ENCODE data around the gene SPRED2.

DNA sequence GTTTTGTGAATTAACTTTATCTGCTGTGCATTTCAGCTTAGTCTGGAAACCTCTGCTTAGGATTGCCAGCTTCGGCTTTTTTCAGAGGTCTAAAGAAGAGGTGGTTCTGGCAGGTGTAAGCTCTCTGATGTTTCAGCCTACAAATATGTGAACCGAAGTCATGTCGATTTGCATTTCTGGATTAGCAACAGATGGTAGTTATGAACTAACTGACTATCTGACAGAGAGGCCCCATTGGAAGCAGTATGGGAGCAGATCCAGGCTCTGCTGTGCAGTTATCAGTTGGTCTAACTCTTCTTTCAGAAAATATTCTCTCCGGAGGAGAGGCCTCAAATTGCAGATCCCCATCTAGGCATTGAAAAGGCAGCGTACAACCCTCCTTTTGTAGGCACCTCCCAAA, 32.7 kb upstream of the SPRED2 start:
- TF ChIP-seq POLR2A (IDR thresholded peaks at IDR 0.05; ENCODE audit: low read length) (no peak), KDM1A (IDR thresholded peaks at IDR 0.05; ENCODE audit: low read depth) (no peak), RAD21 (conservative IDR thresholded peaks at IDR 0.05 in 1 of 2, IDR thresholded peaks at IDR 0.05 in 1 of 2) (no peak), BHLHE40 (IDR thresholded peaks at IDR 0.05; ENCODE audit: low read depth, low read length) (no peak), EP300 (IDR thresholded peaks at IDR 0.05) (no peak)
- TF ChIP-seq, protein P1, sequence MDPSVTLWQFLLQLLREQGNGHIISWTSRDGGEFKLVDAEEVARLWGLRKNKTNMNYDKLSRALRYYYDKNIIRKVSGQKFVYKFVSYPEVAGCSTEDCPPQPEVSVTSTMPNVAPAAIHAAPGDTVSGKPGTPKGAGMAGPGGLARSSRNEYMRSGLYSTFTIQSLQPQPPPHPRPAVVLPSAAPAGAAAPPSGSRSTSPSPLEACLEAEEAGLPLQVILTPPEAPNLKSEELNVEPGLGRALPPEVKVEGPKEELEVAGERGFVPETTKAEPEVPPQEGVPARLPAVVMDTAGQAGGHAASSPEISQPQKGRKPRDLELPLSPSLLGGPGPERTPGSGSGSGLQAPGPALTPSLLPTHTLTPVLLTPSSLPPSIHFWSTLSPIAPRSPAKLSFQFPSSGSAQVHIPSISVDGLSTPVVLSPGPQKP (IDR thresholded peaks at IDR 0.05; ENCODE audit: low read depth, low read length), result no peak
- TF ChIP-seq, protein P2, sequence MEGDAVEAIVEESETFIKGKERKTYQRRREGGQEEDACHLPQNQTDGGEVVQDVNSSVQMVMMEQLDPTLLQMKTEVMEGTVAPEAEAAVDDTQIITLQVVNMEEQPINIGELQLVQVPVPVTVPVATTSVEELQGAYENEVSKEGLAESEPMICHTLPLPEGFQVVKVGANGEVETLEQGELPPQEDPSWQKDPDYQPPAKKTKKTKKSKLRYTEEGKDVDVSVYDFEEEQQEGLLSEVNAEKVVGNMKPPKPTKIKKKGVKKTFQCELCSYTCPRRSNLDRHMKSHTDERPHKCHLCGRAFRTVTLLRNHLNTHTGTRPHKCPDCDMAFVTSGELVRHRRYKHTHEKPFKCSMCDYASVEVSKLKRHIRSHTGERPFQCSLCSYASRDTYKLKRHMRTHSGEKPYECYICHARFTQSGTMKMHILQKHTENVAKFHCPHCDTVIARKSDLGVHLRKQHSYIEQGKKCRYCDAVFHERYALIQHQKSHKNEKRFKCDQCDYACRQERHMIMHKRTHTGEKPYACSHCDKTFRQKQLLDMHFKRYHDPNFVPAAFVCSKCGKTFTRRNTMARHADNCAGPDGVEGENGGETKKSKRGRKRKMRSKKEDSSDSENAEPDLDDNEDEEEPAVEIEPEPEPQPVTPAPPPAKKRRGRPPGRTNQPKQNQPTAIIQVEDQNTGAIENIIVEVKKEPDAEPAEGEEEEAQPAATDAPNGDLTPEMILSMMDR (IDR thresholded peaks at IDR 0.05), result no peak
